ENCODE results near the gene CCDC9B. TPM values are rescaled to one million over a fixed set of nuclear protein-coding genes. Genes with fewer than 3 reads are reported as not detected.

Gene CCDC9B
- total RNA-seq, 2 experiments from 2014 or later, result 0.53 to 1.6 TPM

DNA sequence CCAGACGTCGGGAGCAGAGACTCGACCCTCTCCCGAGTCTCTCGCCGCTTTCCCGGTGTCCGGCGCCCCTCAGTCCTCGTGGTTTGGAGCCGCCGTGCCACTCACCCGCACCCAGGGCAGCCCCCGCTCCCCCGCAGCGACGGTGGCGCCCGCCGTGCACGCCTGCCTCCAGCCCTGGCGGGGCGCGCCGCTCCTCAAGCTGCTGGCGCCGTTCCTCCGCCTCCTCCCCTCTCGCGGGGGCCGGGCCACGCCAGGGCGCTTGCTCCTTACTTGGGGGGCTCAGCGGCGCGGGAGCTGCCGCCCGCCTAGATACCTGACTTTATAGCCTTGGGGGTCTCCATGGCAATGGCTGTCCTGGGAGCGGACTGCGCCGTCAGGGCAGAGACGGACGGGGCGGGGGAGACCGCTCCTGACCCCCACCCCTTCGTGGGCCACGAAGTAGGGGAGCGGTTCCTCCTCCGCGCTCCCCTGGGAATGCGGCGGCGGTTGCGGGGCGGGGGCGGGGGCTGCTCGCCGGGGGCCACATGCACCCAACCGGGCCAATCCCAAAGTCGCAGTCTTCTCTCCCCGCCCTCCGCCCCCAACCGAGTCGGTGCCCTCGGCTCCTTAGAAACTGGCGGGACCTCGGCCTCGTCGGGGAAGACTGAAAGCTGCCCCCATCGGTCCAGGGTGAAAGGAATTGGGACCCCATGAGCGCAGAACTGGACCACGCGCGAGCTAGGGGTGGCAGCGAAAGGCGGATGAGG is 57.7 kb downstream of the CCDC9B start, which contains the start of gene ANKRD63:
Gene ANKRD63 (minus strand): TSS at position 196 of the 746 bp plus-strand sequence. CDS start 478 bp downstream, outside the sequence.
- Mint-ChIP-seq H3K4me1 (ENCODE audit: low read depth) (peaks cover 9% of the 10 kb centered on the region), H3K4me3 (peak within 1 kb of the TSS; percentile 26), H3K9me3 (no peaks in the 10 kb centered on the region), H3K27me3 (peaks cover 26% of the 10 kb centered on the region), H3K27ac (no peak within 1 kb of the TSS), H3K36me3 (no peaks in the 10 kb centered on the region)
- POLR2A ChIA-PET, result interaction anchor here (1.0 kb wide), 1 partner anchor 25 kb away, joined by 3 read pairs; the partner anchor contains the start of gene PLCB2
- intact Hi-C loops (cut with micrococcal nuclease), result loop anchor here (5.0 kb wide), 2 partner anchors 39 to 139 kb away; partner anchors contain the start of gene INAFM2
- CTCF ChIA-PET, result interaction anchor here (0.6 to 3.5 kb wide), 7 partner anchors 25 to 73 kb away, joined by 3 to 22 read pairs (median 7); partner anchors contain the start of genes INAFM2, PAK6 and PLCB2
- peak; percentile 39 for DNase-seq

DNA sequence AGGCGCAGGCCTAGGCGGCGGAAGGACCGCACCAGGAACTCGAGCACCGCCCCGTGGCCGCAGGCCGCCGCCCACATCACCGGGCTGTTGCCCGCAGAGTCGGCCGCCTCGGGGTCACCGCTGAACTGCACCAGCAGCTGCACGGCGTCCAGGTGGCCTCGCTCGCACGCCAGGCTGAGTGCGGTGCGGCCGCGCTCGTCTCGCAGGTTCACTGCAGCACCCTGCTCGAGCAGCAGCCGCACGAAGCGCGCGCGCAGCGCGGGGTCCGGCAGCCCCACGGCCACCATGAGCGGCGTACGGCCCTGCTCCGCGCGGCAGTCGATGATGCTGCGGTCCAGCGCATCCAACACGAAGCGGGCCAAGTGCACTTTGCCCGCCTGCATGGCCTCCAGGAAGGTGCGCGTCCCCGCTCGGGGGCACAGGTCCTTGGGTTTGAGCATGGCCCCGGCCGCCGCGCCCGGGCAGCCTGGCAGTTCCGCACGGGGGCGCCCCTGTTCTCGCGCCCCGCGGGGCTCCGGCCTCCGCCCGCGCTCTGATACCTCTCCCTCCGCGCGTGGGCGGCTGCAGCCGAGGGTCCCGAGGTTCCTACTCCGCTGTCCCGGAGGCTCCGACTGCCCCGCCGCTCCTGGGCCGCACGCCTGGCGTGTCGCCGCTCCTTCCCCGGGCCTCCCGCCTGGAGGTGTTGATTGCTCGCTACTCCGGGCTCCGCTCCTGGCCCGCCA is 58.4 kb downstream of the CCDC9B start:
- H3K4me1 Mint-ChIP-seq (ENCODE audit: low read depth), result peaks cover 9% of the 10 kb centered on the region
- H3K27ac Mint-ChIP-seq, result no peak overlapping the region
- POLR2A ChIA-PET, result no interaction called here
- peak; percentile 57 for DNase-seq
- H3K4me3 Mint-ChIP-seq, result peak overlapping the region; percentile 26
- H3K27me3 Mint-ChIP-seq, result peaks cover 30% of the 10 kb centered on the region
- CTCF ChIA-PET, result interaction anchor here (0.9 to 6.9 kb wide), 7 partner anchors 9 to 74 kb away, joined by 3 to 248 read pairs (median 9); partner anchors contain the start of genes CCDC9B, INAFM2, PAK6 and PLCB2
- H3K9me3 Mint-ChIP-seq, result no peaks in the 10 kb centered on the region
- H3K36me3 Mint-ChIP-seq, result no peaks in the 10 kb centered on the region
- intact Hi-C loops (cut with micrococcal nuclease), result loop anchor here (5.0 kb wide), 2 partner anchors 40 to 140 kb away; partner anchors contain the start of gene INAFM2

GRCh38 chr15:40281801-40282146 is 59.0 kb downstream of the CCDC9B start:
- DNase-seq, result no peak
- Mint-ChIP-seq H3K9me3 (no peaks in the 10 kb centered on the region), H3K4me1 (ENCODE audit: low read depth) (peaks cover 9% of the 10 kb centered on the region), H3K27ac (no peak overlapping the region), H3K4me3 (no peak overlapping the region), H3K36me3 (no peaks in the 10 kb centered on the region), H3K27me3 (peaks cover 31% of the 10 kb centered on the region)
- intact Hi-C loops (cut with micrococcal nuclease), result loop anchor here (5.0 kb wide), 2 partner anchors 41 to 141 kb away; partner anchors contain the start of gene INAFM2
- CTCF ChIA-PET, result interaction anchor here (1.4 to 6.9 kb wide), 3 partner anchors 9 to 57 kb away, joined by 4 to 248 read pairs (median 22); partner anchors contain the start of genes CCDC9B and PLCB2
- POLR2A ChIA-PET, result no interaction called here

Other genes with a start within 250 kb of the CCDC9B start
- gene BMF, start 232.1 kb downstream of the CCDC9B start, total RNA-seq, result 1 to 10 TPM; 6.9 to 7.3 TPM
- 10 to 100 TPM; 88.8 to 96.1 TPM for gene BUB1B, start 179.9 kb downstream of the CCDC9B start, total RNA-seq
- under 1 TPM; 0.69 to 0.73 TPM for gene PAK6, start 101.9 kb downstream of the CCDC9B start, total RNA-seq
- not detected for gene ANKRD63, start 57.9 kb downstream of the CCDC9B start, total RNA-seq
- 10 to 100 TPM; 65.3 to 70.7 TPM for gene PLCB2, start 33.0 kb downstream of the CCDC9B start, total RNA-seq
- 1 to 10 TPM; 6.7 to 7.4 TPM for gene INAFM2, start 17.2 kb downstream of the CCDC9B start, total RNA-seq
- not detected for gene PHGR1, start 10.1 kb upstream of the CCDC9B start, total RNA-seq
- gene DISP2, start 17.3 kb upstream of the CCDC9B start, total RNA-seq, result under 1 TPM; 0.02 to 0.05 TPM
- 10 to 100 TPM; 59.8 to 61.5 TPM for gene KNSTRN, start 41.8 kb upstream of the CCDC9B start, total RNA-seq
- 10 to 100 TPM; 37.3 to 38.7 TPM for gene IVD, start 64.9 kb upstream of the CCDC9B start, total RNA-seq
- gene BAHD1, start 100.0 kb upstream of the CCDC9B start, total RNA-seq, result 10 to 100 TPM; 18.8 to 19.5 TPM
- gene CHST14, start 130.0 kb upstream of the CCDC9B start, total RNA-seq, result 1 to 10 TPM; 8.2 to 8.7 TPM
- gene CCDC32, start 224.1 kb upstream of the CCDC9B start, total RNA-seq, result 10 to 100 TPM; 28.6 to 29.2 TPM
- gene RPUSD2, start 228.4 kb upstream of the CCDC9B start, total RNA-seq, result 10 to 100 TPM; 12.7 to 13.7 TPM